NCI-H2081 treated with DMSO at 0.1 percent for 48 hours (cell line): ENCODE data around the gene GRB7.
"Not testable (repeated sequence)": the region's sequence is repeated elsewhere in the genome, so short reads cannot be mapped to it uniquely, and the experiment has no call there.

Source experiments
- DNase-seq: peaks from one replicate; lab custom pipeline; 2025; lab: John Stamatoyannopoulos, UW

Gene GRB7

DNA sequence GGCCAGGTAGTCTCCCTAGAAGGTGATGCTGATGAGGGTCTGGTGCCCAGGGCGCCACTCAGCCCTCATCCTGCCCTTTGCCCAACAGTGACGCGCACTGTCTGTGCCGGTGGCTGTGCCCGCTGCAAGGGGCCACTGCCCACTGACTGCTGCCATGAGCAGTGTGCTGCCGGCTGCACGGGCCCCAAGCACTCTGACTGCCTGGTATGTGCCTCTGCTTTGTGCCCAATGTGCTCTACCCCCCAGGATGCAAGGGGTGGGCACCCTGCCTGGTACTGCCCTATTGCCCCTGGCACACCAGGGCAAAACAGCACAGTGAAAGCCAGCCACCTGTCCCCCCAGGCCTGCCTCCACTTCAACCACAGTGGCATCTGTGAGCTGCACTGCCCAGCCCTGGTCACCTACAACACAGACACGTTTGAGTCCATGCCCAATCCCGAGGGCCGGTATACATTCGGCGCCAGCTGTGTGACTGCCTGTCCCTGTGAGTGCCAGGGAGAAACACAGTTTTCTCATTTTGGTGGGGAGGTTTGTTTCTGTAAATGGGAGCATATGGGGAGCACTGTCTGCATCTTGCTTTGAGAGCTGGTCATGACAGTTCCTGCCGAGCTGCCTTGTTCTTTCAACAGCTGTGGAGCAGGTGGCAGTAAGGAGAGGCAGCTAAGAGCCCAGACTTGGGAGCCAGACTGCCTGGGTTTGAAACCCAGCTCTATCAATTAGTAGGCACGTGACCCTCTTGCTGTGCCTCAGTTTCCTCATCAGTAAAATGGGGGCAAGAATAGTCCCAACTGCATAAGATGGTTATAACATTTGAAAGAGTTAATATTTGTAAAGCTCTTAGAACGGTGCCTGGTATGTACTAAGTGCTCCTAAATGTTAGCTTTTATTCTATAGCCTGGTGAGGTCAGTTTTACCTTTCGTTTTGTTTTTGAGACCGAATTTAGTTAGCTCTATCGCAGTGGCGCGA is 27.5 kb upstream of the GRB7 start:
- no peak for DNase-seq

DNA sequence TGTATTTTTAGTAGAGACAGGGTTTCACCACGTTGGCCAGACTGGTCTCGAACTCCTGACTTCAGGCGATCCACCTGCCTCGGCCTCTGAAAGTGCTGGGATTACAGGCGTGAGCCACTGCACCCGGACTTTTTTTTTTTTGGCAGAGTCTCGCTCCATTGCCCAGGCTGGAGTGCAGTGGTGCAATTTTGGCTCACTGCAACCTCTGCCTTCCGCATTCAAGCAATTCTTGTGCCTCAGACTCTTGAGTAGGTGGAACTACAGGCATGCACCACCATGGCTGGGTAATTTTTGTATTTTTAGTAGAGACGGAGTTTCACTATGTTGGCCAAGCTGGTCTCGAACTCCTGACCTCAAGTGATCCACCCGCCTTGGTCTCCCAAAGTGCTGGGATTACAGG is 26.7 kb upstream of the GRB7 start:
- DNase-seq: not testable (repeated sequence)

DNA sequence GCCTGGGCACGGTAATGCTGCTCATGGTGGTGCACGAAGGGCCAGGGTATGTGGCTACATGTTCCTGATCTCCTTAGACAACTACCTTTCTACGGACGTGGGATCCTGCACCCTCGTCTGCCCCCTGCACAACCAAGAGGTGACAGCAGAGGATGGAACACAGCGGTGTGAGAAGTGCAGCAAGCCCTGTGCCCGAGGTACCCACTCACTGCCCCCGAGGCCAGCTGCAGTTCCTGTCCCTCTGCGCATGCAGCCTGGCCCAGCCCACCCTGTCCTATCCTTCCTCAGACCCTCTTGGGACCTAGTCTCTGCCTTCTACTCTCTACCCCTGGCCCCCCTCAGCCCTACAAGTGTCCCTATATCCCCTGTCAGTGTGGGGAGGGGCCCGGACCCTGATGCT is 25.9 kb upstream of the GRB7 start:
- DNase-seq: no peak

DNA sequence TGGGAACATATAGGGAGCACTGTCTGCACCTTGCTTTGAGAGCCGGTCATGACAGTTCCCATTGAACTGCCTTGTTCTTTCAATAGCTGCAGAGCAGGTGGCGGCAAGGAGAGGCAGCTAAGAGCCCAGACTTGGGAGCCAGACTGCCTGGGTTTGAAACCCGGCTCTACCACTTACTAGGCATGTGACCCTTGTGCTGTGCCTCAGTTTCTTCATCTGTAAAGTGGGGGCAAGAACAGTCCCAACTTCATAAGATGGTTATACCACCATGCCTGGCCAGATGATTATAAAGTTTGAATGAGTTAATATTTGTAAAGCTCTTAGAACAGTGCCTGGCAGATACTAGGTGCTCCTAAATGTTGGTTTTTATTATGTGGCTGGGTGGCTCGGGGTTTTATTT is 23.5 kb upstream of the GRB7 start:
- no peak for DNase-seq

DNA sequence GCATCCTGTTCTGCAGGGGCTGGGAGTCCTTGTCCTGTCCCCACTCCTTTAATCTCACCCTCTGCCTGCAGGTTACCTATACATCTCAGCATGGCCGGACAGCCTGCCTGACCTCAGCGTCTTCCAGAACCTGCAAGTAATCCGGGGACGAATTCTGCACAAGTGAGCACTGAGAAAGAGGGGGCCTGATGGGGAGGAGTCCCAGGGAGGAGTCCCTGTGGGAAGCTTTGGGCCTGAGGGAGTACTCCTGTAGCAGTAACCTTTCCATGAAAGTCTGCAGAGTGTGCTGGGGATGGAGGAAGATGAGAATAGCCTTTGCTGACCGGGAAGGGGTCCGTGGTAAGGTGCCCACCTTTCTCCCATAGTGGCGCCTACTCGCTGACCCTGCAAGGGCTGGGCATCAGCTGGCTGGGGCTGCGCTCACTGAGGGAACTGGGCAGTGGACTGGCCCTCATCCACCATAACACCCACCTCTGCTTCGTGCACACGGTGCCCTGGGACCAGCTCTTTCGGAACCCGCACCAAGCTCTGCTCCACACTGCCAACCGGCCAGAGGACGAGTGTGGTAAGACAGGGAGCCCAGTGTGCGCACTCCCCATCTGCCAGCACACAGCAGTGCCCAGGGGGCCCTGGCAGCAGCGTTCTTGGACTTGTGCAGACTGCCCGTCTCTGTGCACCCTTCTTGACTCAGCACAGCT is 22.2 kb upstream of the GRB7 start:
- no peak for DNase-seq

DNA sequence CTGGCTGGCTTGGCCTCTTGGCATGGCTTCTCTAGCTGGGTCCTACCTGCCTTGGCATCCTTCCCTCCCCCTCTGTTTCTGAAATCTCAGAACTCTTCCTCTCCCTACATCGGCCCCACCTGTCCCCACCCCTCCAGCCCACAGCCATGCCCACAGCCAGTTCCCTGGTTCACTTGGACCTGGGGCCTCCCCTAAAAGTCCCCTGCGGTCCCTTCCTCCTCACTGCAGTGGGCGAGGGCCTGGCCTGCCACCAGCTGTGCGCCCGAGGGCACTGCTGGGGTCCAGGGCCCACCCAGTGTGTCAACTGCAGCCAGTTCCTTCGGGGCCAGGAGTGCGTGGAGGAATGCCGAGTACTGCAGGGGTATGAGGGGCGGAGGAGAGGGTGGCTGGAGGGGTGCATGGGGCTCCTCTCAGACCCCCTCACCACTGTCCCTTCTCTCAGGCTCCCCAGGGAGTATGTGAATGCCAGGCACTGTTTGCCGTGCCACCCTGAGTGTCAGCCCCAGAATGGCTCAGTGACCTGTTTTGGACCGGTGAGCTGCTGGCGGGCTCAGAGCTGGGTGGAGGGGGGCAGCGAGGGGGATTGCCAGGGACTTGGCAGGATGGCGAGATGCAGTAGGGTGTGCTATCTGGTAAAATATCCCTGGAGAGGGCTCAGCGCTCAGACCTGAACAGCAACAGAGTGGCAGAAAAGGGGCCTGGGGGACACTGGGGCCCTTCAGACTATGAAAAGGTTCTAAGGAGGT is 21.5 kb upstream of the GRB7 start:
- no peak for DNase-seq

DNA sequence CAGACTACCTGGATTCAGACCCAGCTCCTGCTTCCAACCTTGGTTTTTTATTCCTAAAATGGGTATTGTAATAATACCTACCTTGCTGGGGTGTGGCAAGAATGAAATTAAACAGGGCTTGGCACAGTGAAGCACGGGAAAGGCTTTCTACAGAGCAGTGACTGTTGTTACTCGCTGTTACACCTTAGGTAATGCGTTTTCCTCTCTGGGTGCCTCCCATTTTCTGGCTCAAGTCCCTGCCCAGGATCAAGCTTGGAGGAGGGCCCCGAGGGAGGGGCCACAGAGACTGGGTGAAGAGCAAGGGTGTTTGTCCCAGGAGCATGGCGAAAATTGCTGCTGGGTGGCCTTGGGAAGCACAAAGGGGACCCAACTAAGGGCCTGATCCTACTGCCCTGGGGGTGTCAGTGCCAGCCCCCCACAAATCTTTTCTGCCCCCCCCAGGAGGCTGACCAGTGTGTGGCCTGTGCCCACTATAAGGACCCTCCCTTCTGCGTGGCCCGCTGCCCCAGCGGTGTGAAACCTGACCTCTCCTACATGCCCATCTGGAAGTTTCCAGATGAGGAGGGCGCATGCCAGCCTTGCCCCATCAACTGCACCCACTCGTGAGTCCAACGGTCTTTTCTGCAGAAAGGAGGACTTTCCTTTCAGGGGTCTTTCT is 20.7 kb upstream of the GRB7 start:
- DNase-seq: no peak

DNA sequence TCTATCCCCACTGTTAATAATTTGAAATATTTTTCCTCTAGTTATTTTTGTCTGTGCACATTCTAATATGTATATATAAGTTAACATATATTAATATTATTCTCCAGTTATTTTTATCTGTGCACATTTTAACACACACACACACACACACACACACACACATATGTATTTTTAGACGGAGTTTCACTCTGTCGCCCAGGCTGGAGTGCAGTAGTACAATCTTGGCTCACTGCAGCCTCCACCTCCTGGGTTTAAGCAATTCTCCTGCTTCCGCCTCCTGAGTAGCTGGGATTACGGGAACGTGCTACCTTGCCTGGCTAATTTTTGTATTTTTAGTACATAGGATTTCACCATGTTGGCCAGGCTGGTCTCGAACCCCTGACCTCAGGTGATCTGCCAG is 20.1 kb upstream of the GRB7 start:
- no peak for DNase-seq

DNA sequence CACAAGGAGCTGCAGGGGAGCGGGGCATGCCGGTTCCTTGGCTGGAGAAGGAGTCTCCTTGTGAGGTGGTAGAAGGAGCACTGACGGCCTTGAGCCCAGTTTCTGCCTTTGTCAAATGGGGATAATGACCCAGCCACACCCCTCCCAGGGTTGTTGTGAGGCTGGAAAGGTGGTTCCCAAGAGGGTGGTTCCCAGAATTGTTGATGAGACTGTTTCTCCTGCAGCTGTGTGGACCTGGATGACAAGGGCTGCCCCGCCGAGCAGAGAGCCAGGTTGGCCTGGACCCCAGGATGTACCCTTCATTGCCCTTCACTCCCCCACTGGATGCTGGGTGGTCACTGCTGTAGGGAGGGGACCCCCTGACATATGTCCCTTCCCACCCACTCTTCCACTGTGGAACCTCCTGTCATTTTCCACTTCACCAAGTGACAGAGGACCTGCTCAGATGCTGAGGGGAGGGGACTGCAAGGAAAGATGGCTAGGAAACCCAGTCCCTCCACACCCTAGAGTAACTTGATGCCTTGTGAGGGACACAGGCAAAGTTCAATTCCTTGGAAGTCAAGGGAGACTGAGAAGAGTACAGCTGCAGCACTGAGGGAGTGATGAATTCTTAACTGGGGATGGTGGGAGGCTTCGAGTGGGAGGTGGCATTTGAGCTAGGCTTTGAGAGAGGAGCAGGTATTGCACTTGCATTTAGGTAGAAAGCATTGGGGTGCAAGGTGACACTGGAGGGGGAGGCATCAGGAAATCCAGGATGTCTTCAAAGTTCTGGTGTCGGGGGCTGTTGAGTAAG is 18.0 kb upstream of the GRB7 start:
- DNase-seq: no peak

DNA sequence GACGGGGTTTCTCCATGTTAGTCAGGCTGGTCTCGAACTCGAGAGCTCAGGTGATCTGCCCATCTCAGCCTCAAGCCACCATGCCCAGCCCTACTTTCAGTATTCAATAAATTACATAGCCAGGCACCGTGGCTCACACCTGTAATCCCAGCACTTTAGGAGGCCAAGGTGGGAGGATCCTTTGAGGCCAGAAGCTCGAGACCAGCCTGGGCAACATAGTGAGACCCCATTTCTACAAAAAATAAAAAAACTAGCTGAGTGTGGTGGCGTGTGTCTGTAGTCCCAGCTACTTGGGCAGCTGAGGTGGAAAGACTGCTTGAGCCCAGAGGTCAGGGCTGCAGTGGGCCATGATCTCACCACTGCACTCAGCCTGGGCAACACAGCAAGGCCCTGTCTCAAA is 15.6 kb upstream of the GRB7 start:
- DNase-seq: no peak

DNA sequence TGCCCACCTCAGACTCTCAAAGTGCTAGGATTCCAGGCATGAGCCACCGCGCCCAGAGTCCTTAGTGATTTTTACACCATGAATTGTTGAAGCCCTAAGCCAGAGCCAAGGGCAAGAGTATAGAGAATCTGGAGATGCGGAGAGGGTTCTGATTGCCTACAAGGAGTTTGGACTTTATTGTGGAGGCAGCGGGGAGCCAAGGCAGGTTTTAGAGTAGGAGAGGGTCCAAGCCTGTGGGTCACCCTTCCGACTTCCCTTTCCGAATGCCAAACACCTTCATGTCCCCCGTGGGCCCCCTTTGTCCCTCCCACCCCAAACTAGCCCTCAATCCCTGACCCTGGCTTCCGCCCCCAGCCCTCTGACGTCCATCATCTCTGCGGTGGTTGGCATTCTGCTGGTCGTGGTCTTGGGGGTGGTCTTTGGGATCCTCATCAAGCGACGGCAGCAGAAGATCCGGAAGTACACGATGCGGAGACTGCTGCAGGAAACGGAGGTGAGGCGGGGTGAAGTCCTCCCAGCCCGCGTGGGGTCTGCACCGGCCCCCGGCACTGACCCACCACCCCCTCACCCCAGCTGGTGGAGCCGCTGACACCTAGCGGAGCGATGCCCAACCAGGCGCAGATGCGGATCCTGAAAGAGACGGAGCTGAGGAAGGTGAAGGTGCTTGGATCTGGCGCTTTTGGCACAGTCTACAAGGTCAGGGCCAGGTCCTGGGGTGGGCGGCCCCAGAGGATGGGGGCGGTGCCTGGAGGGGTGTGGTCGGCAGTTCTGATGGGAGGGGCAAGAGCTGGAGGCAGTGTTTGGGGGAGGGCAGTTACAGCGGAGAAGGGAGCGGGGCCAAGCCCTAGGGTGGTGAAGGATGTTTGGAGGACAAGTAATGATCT is 14.5 kb upstream of the GRB7 start:
- DNase-seq: no peak

DNA sequence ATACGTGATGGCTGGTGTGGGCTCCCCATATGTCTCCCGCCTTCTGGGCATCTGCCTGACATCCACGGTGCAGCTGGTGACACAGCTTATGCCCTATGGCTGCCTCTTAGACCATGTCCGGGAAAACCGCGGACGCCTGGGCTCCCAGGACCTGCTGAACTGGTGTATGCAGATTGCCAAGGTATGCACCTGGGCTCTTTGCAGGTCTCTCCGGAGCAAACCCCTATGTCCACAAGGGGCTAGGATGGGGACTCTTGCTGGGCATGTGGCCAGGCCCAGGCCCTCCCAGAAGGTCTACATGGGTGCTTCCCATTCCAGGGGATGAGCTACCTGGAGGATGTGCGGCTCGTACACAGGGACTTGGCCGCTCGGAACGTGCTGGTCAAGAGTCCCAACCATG is 13.0 kb upstream of the GRB7 start:
- DNase-seq: no peak

DNA sequence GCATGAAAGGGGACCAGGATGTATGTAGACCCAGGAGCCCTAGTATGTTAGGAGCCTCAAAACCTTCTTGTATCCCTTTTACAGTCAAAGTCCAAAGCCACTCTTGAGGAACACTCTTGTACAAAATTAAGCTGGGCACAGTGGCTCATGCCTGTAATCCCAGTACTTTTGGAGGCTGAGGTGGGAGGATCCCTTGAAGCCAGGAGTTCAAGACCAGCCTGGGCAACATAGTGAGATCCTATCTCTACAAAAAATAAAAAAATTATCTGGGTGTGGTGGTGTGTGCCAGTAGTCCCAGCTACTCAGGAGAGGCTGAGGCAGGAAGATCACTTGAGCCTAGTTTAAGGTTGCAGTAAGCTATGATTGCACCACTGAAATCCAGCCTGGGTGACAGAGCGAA is 11.8 kb upstream of the GRB7 start:
- not testable (repeated sequence) for DNase-seq

DNA sequence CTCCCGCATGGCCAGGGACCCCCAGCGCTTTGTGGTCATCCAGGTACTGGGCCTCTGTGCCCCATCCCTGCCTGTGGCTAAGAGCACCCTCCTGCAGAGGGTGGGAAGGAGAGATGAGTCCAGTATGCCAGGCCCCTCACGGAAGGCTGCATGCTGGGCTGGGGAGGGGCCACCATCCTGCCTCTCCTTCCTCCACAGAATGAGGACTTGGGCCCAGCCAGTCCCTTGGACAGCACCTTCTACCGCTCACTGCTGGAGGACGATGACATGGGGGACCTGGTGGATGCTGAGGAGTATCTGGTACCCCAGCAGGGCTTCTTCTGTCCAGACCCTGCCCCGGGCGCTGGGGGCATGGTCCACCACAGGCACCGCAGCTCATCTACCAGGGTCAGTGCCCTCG is 11.1 kb upstream of the GRB7 start:
- no peak for DNase-seq

DNA sequence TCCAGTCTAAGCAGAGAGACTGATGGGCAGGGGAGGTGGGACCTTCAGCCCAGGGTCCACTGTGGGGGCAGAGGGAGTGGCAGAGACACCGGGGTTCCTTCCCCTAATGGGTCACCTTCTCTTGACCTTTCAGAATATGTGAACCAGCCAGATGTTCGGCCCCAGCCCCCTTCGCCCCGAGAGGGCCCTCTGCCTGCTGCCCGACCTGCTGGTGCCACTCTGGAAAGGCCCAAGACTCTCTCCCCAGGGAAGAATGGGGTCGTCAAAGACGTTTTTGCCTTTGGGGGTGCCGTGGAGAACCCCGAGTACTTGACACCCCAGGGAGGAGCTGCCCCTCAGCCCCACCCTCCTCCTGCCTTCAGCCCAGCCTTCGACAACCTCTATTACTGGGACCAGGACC is 10.2 kb upstream of the GRB7 start:
- DNase-seq: no peak

DNA sequence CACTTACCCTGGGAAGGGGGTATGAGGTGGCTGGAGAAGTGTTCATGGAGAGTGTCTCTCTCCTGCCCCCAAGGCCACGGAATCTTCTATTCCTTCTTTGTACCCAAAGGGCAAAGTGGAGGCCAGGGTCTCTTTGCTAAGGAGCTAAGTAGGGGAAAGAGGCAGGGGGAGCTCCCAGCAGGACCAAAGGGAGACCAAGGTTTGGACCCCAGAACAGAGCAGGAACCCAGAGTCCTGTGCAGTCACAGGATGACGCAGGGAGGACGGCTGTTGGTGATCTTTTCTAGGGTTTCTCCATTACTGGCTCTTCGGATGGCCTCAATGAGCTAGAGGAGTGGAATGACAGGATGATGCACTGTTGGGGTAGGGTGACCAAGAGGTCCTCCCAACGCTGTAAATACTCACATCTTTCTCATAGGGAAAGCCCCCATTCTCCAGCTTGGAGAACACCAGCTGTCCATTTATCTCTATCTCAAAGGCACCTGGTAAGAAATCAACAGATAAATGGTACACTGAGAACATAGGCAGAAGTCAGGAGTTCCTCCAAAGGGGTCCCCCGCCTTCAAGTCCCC is 8.4 kb upstream of the GRB7 start:
- DNase-seq: no peak

DNA sequence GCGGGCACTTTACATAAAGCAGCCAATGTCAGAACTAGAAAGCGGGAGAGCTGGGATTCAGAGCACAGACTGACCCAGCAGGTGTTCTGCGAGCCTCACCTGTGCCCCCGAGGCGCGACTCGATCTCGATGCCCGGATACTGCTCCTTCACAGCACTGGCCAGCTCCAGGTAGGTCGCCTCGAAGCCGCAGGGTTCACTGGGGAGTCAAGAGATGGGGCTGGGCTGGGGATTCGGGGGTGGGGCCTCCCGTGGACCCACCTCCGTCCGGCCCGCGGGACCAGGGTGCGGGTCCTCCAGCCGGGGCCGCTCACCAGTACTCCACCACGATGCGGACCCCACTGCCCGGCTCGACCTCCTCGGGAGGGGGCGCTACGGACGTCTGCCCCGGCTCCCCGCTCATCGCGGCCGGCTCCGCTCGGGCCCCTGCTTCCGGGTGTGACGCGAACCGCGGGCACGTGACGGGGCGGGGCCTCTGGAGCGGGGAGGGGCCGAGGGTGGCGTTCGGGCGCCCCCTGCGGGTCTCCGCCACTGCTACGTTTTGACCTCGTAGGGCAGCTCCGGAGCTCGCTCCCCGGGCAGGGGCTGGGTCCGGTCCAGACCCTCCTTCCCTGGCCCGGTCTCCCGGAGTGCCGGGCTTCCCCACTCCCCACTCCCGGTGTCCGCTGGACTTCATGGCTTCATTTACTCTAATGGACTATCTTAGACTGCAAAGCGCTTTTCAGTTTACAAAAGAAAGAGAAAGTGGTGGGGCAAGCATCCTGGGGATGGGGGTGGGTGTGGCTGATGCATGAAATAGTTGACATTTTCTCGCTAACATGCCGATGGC is 7.4 kb upstream of the GRB7 start, which contains the start of gene MIEN1:
Gene MIEN1 (minus strand): TSS at position 438 of the 827 bp plus-strand sequence. CDS start 37 bp downstream, at position 401.
- peak; percentile 58 for DNase-seq

DNA sequence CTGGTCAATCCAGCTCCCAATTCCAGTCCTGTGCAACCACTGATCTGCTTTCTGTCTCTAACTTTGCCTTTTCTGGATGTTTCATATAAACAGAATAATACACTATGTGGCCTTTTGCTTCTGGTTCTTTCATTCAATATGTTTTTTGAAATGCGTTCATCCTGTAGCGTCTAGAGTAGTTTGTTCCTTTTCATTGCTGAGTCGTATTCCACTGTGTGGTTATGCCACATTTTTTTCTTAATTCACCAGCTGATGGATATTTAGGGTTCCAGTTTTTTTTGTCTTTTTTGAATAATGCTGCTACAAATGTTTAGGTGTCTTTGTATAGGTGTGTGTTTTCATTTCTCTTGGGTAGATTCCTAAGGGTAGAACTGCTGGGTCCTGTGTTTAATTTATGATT is 5.2 kb upstream of the GRB7 start:
- DNase-seq: no peak

DNA sequence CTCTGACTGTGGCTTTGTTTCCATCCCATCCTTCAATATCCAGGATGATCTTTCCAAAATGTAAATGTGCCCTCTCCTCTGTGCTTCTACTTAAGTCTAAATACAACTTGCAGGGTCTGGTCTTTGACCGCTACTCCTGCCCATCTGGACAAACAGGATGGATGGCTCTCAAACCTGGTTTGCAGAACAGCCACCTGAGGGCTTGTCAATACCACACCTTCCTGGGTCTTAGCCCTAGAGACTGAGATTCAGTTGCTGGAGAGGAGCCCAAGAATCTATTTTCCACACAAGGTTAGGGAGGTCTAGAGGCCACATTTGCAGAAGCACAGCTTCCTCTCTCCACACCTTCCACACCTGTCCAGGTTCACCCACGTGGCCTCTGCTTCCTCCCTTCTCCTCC is 1.9 kb upstream of the GRB7 start:
- DNase-seq: no peak
